Keratinocyte (primary cell): ENCODE measurements around the gene TNS4.

Experiments used
- CTCF ChIP-seq, 3 experiments: IDR thresholded peaks in 1 of 3; conservative IDR thresholded peaks in 1 of 3; optimal IDR thresholded peaks in 1 of 3; 2 replicates in 2 of 3; 3 replicates in 1 of 3; pipeline versions ENCODE3 to v1.5.1; 2011; ENCODE audit warnings: low read length in 3 of 3, mild to moderate bottlenecking in 3 of 3, moderate library complexity in 2 of 3, control low read depth in 1 of 3, inconsistent platforms in 1 of 3; ENCODE audit not compliant: insufficient read depth in 2 of 3; ENCODE audit errors: extremely low read depth in 1 of 3
- EZH2 ChIP-seq: IDR thresholded peaks from one replicate; pipeline ENCODE4 v1.6.1; 2012; ENCODE audit warnings: inconsistent platforms, mild to moderate bottlenecking, low read length, moderate library complexity

GRCh38 chr17:40501499-40501911, at the start of gene TNS4:
- TF ChIP-seq EZH2 (no peak), CTCF (optimal IDR thresholded peaks at IDR 0.05 in 1 of 3, IDR thresholded peaks at IDR 0.05 in 1 of 3, conservative IDR thresholded peaks at IDR 0.05 in 1 of 3; ENCODE audit: extremely low read depth in 1 of 3, insufficient read depth in 2 of 3, low read length in 3 of 3) (peak in 1 of 3 experiments; percentile 16)
